COLO668 (cell line): Measurements from ENCODE around the gene DYNC2I2.
A peak's percentile ranks its signal among the peaks of the same experiment; 100 is the strongest.
"Not testable (repeated sequence)": the region's sequence is repeated elsewhere in the genome, so short reads cannot be mapped to it uniquely, and the experiment has no call there.

ENCODE experiments used
- DNase-seq: peaks from one replicate; lab custom pipeline; 2025; ENCODE audit not compliant: unreplicated experiment; lab: John Stamatoyannopoulos, UW

Gene DYNC2I2

DNA sequence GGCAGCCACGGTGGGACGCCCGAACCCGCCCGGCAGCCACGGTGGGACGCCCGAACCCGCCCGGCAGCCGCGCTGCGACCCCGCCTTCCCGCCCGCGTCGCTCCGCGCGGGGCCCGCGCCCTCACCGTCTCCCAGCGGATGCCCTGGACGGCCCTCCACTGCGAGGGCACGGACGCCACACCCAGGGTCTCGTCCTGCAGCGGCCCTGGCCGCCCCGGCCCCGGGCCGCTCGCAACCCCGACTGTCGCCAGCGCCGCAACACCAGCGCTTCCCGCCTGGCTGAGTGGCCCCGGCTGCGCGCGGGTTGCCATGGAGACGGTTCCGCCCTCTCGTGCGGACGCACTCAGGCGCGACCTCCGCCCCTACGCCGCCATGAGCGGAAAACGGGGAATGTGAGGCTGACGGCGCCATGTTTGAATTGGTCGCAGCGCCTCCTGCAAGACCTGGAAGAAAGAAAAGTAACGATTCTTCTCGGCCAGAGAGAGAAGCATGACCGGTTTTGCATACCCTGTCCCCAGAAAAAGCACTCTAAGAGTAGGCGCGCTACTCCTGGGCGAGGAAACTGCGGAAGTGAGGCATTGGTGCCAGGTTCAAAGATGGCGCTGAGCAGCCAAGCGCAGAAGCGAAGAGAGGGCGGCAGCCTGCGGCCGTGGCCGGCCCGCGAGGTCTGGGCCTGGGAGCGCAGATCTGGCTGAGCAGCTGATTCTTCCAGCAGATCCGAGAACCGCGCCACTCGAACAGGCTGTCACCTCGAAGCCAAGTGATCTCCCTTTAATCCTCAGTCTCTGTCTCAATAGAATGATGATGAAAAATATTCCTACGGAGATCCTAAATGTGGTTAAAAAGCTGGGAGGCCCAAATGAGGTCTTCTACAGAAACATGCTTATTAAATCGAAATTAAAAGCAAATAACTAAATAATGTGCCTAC, at the start of gene DYNC2I2:
DYNC2I2 (minus strand) TSS at position 432 of the 928 bp plus-strand sequence; CDS start at position 311, 121 bp downstream.
- DNase-seq = peak; percentile 88

DNA sequence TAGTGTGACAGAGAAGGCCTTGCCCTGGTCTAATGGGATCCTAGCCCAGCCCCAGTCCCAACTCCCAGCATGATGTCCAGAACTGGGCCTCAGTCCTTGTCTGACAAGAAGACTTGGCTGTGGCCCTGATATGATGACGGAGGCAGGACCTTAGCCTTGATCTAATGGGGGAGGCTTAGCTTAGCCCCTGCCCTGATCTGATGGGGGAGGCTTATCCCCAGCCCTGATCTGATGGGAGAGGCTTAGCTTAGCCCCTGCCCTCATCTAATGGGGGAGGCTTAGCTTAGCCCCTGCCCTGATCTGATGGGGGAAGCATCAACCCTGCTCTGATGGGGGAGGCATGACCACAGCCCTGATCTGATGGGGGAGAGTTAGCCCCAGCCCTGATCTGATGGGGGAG, 49.4 kb upstream of the DYNC2I2 start:
- DNase-seq = no peak

DNA sequence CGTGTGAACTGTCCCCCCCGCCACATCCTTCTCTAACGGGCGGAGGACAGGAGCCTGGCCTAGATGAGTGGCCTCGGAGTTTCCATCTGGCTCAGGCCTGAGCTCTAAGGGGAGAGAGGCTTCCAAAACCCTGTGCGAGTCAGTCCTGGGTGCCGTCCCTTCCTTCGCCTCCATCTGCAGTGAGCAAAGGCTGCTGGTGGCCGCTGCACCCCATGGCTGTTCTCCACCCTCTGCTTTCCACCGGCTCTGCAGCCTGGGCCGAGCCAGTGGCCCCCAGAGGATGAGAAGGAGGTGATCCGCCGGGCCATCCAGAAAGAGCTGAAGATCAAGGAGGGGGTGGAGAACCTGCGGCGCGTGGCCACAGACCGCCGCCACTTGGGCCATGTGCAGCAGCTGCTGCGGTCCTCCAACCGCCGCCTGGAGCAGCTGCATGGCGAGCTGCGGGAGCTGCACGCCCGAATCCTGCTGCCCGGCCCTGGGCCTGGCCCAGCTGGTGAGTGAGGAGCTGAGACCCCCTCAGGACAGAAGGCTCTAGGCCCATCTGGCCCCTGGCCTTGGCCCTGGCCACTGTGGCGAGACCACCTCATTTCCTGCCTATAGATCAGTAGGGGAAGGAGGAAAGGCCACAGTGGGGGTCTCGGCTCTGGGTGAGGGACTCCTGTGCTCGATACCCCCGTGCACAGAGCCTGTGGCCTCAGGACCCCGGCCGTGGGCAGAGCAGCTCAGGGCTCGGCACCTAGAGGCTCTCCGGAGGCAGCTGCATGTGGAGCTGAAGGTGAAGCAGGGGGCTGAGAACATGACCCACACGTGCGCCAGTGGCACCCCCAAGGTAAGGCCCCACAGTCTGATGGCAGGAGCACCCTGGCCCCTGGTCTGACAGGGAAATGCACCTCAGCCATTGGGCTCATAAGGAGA, 48.7 kb upstream of the DYNC2I2 start:
- DNase-seq = no peak

DNA sequence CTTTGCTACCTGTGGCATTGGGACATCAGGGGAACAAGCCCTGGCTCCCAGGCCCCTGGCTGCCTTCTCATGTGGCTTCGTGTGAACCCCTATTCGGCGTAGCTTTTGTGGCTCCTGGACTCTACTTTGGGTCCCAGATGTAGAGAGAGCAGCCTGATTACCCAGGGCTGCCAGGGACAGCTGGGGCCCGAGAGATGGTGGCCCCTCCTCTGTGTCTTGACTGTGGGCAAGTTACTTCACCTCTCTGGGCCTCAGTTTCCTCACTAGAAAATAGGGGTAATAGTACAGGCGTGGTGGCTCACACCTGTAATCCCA, 47.7 kb upstream of the DYNC2I2 start:
- no peak for DNase-seq

DNA sequence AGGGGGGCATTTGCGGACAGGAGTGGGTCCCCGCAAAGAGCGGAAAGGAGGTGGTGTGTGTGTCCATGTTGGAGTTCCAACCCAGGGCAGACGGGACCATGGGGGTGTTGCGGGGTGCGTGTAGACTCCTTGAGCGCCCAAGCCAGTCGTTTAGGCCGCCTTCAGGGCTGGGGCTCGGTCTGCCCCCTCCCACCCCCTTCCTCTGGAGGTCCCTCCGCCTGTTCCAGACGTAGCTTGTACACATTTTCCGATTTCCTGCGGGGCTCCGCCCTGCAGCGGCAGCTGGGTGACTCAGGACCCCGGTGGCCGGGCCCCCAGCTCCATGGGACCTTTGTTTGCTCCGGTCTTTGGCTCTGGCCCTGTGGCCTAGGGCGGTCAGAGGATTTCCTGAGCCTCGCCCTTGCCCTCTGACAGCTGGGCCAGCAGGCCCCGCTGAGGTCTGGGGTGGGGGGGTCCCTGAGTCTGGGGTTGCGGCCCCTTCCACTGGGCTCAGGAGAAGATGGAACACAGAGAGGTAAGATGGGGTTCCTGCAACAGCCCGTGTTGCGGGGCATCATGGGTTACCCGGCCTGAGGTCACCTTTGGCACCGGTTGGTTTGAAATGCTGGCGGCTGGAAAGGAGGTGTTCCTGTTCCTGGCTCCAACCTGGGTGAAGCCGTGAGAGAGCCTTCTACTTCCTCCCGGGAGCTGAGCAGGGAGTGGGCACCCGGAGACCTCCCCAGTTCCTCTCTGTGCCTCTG, 47.1 kb upstream of the DYNC2I2 start:
- no peak for DNase-seq

DNA sequence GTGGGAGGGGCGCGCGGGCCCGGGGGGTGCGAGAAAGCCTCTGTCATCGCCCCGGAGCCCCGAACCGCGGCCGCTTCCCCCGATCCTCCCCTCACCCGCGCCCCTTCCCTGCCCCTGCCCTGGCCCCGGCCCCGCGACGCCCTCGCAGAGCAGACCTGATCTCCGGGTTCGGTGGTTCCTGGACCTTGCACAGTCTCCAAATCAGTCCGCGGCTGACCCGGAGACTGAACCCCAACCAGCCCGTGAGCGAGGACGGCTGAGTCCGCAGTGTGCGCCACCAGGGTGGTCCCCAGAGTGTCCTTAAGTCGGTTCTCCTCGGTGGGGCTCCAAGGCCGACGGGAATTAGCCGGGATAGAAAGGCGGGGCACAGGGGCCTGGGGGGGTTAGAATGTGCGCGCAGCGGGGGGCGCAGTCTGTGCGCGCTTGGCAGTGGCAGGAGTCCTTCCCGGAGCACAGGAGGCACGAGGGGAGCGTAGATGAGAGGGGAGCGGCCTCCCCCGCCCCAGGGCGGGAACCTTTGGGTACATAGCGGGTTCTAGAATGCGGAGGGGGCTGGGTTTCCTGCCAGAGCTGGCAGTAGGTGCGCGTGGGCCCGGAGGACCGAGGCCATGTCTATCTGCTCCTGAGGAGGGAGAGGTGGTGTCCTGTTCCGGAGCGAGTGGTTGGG, 46.4 kb upstream of the DYNC2I2 start:
- peak; percentile 31 for DNase-seq

DNA sequence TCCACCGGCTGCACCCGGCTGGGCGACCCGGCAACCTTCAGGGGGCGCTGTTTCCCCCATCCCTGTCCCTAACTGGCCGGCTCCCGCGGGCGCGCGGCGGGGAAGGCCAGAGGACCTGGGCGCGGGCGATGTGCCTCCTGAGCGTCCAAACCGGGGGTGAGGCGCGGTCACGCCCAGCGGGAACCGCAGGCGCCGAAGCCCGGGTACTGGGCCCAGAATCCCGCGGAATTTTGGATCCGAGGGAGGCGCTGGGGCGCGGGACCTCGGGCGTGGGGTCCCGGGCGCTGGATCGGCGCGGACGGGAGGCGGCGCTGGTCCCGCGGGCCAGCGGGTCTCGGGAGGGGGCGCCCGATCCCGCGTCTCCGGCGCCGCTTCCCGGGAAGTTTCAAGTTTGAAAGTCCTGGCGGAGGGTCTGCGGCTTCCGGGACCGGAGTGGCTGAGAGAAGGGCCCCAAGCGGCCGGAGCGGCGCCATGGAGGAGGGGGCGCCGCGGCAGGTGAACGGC, 45.9 kb upstream of the DYNC2I2 start, which contains the start of gene PKN3:
PKN3 (plus strand) TSS at position 59 of the 504 bp plus-strand sequence; CDS start at position 472, 413 bp downstream.
- peak; percentile 92 for DNase-seq

DNA sequence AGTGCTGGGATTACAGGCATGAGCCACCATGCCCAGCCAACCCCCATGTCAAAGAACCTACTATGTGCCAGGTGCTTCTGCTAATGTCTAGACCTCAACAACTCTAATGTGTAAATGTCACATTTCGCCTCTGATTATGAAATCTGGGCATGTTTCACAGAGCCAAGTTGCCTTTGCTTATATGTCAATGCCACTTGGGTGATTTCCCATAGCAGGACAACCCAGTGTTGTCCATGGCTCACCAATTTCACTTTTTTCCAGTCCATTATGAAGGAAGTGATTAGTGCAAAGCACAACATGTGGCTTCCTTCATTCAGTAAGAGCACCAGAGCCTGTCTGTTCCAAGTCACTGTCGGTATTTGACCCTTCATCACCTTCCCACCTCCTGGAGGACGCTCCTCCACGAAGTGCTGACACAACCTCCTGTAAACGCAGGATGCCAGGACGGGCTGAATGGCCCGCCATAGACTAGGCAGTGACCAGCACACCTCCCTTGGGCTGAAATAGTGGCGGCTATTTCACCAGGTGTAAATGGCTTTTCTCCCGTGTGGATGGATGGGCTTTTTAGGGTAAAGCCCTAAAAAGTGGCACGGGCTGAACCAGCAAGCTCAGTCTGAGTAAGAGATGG, 44.7 kb upstream of the DYNC2I2 start:
- no peak for DNase-seq

DNA sequence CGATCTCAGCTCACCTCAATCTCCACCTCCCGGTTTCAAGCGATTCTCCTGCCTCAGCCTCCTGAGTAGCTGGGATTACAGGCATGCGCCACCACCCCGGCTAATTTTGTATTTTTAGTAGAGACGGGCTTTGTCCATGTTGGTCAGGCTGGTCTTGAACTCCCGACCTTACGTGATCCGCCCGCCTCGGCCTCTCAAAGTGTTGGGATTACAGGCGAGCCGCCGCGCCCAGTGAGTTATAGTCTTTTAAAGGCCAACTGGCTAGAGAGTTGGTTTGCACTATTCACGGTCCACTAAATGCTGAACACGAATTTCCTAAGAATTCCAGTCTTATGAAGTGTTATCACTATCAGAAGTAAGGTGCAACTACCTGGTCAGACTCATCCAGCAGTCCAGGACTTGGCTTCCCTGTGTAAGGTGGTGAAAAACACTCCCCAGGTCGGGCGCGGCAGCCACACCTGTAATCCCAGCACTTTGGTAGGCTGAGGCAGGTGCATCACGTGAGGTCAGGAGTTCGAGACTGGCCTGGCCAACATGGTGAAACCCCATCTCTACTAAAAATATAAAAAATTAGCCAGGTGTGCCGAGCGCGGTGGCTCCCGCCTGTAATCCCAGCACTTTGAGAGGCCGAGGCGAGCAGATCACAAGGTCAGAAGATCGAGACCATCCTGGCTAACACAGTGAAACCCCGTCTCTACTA, 42.6 kb upstream of the DYNC2I2 start:
- not testable (repeated sequence) for DNase-seq

DNA sequence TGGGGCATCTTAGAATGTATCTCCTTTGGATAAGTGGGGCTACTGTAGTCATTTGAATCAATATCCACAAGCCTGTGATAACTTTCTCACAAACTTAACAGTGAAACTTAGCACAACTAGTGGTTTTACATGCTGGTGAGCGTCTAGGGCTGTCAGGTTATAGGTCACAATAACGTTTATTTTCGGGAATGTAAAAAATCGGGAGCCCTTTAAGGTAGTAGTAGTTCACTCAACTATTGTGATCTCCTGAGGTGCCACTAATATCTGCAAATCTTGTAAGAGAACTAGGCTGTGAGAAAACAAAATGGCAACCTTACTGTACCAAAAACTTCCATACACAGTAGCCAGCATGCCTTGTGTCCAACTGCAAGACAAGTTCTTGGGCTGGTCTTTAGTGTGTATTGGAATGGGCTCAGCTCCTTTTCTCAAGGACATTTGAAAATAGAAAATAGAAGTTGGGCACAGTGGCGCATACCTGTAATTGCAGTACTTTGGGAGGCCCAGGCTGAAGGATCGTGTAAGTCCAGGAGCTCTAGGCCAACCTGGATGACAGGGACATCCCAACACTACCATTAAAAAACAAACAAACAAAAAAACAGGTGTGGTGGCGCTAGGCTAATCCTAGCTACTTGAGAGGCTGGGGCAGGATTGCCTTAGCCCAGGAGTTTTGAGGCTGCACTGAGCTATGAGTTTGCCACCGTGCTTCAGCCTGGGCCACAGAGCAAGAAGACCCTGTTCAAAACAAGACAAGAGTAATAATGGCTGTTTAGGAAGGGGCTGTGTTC, 40.5 kb upstream of the DYNC2I2 start:
- no peak for DNase-seq

DNA sequence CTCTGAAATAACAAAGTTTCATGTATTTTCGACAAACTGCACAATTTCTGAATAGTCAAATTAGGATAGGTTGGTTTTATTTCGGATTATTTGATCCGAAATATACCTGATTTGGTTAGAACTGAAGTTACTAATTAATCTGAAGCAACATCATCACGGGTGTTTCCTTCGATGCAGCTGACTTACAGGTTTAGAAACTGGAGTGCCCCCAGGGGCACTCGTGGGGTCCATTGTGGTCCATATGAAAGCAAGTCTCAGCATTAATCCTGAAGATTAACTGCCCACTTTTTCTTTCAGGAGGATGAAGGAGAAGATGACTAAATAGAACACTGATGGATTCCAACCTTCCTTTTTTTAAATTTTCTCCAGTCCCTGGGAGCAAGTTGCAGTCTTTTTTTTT, 37.7 kb upstream of the DYNC2I2 start:
- no peak for DNase-seq

DNA sequence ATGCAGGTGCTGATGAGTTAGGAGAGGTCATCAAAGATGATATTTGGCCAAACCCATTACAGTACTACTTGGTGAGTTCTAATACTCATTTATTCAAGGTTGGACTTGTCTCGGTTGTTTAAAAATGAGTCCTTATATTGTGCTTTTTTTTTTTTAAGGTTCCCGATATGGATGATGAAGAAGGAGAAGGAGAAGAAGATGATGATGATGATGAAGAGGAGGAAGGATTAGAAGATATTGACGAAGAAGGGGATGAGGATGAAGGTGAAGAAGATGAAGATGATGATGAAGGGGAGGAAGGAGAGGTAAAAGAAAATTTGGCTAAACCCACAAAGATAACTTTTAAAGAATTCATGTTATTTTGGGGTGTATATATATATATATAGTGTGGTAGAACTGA, 37.1 kb upstream of the DYNC2I2 start:
- not testable (repeated sequence) for DNase-seq

DNA sequence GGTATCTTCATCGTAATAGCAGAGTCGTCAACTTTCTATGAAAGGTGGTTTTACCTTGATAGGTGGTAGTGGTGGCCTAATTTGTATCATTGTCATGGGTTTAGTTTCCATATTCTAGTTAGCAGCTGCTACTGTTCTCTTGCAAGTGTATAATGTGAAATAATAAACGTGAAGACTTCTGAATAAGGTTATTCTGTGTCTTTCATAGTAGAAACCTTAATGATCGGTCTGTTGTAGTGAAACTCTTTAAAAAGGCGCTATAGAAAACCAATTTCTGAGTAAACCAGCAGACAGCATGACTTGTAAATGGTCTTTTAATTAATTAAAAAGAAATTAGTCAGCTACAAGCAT, 34.0 kb upstream of the DYNC2I2 start:
- no peak for DNase-seq

DNA sequence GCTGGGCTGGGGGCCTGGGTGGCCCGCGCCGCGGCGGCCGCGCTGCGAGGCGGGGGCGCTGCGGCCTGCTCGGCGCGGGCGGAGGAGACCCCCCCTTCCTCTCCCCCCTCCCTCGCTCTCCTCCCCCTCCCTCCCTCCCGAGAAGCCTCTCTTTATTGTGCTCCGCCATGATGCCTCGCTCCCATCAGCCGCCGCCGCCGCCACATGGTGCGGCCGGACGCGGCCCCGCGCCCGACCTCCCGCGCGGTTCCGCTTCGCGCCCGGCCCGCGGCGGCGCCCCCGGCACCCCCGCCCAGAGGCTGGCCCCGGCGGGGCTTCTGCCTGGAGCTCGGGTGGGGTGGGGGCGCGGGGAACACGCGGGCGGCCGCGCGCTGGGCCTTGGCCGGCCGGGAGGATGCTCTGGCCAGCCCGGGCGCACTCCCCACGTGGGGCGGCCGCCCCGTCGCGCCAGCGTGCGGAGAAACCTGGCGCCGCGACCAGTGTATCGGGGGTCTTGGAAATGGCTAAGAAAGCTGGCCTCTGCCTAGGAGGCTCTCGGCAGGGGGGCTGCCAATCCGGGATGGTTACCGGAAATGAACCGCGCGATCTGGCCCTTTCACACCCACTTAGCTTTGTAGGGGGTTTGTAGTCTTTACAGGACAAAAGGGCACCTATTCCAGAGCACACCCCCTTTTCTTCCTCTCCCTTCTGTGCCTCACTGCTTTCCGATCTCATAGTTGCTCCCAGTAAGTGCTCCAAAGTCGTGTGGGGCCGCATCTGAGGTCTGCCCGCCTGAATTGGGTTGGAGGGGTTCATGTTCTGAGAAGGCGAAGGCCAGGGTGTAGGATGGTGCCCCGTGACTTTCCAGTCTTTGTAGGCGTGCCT, 33.4 kb upstream of the DYNC2I2 start:
- DNase-seq = peak; percentile 49

DNA sequence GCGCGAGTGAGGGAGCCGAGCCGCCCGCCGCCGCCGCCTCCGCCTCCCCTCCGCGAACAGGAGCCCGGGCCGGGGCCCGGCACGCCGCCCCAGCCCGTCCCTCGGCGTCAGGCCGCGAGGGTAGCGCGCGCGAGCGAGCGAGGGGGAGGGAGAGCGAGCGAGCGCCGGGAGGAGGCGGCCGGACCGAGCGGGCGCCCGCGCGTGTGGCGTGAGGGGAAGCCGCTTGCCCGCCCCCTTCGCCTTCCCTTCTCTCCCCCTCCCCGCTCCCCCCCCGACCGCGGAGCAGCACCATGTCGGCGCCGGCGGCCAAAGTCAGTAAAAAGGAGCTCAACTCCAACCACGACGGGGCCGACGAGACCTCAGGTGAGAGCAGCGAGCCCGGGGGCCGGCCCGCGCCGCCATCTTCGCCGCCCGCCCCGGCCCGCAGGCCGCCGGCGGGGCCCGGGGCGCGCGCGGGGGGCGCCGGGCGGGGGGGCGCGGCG, 32.7 kb upstream of the DYNC2I2 start:
- DNase-seq = peak; percentile 87

DNA sequence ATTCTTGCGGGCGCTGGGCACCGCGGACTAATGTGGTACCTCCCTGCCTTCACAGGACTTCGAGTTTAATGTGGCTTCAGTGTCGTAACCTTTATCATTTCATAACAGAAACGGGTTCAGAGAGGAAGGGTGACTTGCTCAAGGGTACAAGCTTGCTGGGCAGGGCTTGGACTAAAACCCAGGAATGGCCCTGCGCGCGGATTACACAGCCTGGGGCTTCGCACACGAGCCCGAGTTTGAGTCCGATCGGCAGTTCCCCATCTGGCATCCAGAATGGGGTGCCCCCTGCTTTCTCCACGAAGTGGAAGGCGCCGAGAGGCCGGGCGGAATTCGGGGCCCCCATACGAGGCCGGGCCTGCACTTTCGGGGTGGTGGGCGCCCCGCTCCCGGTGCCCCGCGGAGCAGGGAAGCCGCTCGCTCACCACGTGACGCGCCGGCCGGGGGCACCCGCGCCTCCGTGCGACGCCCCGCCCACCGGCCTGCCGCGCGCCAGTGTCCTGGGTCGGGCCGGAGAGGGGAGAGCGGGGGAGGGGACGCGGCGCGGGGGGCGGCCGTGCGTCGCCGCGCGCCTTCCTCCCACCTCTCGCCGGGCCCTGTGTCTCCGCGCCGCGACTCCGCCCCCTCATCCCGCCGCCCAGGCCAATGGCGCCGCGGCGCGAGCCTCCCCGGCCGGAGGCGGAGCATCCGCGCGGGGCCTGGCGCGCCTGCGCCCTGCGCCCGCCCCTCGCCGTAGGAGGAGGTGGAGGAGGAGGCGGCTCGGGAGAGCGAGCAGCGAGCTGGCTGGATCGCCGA, 32.0 kb upstream of the DYNC2I2 start, which contains the start of gene SET:
SET (plus strand) TSS at position 722 of the 792 bp plus-strand sequence. CDS start 361 bp downstream, outside the sequence.
- DNase-seq = peak; percentile 98

DNA sequence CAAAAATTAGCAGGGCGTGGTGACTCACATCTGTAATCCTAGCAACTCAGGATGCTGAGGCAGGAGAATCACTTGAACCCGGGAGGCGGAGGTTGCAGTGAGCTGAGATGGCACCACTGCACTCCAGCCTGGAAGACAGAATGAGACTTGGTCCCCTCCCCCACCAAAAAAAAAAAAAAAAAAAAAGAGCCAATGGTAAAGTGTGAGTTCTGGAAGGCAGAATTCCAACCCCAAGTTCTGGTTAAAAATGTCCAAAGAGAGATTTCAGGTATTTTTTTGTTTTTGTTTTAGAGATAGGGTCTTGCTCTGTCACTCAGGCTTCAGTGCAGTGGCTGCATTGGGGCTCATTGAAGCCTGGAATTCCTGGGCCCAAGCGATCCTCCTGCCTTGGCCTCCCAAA, 30.8 kb upstream of the DYNC2I2 start:
- DNase-seq = no peak
